GM18867 (cell line): ENCODE measurements around the gene SHISAL1.
"Not testable (repeated sequence)": the region's sequence is repeated elsewhere in the genome, so short reads cannot be mapped to it uniquely, and the experiment has no call there.

Source experiments
- ATAC-seq: cut with Tn5 transposase; IDR thresholded peaks from one replicate; pipeline ENCODE4 v1.9.1; 2021; ENCODE audit warnings: mild to moderate bottlenecking, moderate library complexity; ENCODE audit not compliant: unreplicated experiment

The SHISAL1 gene

DNA sequence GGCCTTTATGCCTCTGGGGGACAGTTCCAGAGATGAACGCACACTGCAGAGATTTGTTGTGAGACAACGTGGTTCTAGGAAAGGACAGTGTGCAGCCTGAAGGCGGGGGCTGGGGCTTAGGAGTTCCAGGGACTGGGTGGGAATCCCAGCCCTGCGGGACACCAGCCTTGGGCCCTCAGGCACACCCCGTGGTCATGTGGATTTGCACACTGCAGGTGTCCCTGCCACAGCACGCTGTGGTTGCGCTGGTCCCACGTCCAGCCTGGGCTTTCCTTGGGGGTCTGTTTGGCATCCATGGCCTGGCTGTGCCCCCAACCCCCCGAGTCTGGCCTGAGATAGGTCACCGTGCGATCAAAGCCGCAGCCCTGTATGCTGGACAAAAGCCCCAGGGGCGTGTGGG is 7.3 kb downstream of the SHISAL1 start:
- no peak for ATAC-seq

DNA sequence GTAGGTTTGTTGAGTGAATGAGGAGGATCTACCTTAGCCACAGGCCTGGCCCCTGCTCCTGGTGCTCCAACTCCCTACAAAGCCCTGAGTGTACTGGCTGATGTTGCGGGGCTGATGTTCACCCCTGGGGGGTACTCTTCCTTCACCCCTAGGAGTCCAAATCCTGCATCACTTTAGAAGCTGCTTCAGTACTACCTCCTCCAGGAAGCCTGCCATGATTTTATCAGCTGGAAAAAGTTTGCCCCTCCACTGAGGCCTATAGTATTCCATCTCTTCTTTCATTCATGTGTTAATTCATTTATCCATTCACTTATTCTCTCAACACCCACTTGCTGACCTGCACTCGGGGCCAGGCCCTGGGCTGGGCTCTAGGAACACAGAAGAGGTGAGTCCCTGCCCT is 7.8 kb downstream of the SHISAL1 start:
- ATAC-seq, result no peak

DNA sequence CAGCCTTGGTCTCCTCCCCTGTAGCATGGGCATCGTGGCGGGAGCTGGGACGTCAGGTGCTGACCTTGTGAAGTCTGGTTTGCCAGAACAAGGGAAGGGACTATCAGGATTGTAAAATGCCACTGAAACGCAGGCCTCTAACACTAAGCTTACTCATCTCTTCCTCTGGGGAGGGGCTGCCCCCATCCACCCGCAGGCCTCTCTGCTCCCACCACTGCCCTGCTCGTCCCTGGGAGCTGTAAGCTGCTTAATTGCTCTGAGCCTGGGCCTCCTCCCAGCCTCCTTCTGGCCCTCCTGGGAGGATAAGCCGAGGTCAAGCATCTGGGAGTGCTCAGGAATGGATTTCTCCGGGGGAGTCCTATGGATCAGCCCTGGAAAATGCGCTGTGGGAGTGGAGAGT is 8.4 kb downstream of the SHISAL1 start:
- ATAC-seq, result no peak

DNA sequence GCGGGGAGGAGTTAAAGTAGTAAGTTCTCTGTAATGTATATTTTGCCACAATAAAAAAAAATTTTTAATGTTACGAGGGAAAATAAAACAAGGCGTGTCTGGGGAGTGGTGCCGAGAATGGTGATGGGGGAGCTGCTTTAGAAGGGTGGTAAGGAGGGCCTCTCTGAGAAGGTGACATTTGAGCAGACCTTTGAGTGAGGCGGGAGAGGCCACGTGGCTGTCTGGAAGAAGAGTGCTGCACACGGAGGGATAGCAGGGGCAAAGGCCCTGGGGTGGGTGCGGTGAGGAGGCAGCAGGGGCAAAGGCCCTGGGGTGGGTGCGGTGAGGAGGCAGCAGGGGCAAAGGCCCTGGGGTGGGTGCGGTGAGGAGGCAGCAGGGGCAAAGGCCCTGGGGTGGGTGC is 10.4 kb downstream of the SHISAL1 start:
- not testable (repeated sequence) for ATAC-seq

DNA sequence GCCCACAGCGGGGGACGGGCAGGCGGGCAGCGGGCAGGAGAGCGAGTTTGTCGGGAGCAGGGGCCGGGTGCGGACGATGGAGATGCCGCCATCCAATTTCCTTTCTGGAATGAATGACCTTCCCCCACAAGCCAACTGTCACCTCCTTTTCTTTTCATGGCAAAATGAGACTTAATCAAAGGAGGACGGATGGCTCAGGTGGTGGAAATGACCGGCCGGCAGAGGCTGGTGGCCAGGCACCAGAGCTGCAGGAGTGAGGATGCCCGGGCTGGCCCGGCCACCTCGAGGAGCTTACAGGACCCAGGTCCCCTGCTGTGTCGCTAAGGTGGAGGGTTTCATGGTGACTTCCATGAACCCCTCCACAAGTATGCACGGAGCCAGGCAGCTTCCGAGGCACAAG is 11.7 kb downstream of the SHISAL1 start:
- ATAC-seq, result no peak

DNA sequence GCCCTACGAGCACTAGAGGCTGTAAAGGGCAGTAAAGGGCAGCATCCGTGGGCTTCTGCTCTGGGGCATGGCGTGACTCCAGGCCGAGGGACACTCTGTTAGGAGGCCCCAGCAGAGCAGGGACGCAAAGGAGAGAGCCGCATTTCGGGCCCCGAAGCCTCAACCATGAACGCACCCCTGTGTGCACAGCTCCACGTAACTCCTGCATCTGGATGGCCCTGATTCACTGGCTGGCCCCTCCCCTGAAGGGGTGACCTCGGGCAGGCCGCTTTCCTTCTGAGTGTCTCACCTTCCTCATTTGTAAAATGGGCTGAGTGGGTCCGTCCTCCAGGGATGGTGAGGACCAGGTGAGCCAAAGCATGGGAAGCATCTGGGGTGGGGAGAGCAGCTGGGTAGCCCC is 13.6 kb downstream of the SHISAL1 start:
- ATAC-seq, result no peak

DNA sequence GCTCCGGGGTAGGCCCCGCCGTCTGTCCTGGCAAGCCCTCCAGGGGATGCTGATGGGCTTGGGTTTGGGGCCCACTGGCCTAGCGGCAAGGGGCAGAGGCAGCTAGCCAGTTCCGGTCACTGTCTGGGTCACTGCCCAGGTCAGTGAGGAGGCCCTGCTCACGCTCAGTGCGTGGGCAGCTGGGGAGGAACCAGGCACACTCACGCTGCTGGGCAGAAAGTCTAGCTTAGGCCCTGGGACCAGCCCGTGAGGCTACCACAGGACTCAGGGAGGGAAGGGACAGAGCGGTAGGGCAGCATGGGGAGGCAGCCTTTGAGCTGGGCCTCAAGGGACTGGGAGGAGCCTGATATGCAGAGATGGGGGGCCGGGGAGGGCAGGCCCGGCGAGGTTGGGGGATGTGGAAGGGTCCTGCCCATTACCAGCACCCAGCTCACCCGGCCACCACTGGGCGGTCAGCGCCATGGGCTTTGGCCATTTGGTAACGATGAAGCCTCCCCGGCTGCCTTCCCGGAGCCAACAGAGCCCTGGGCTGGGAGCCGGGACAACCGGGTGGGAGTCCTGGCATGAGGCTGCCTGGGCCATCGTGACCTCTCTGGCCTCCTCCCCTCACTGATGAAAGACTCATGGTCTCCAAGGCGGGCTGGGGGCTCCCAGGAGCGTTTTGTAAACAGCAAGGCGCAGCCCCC is 14.2 kb downstream of the SHISAL1 start:
- ATAC-seq, result no peak

DNA sequence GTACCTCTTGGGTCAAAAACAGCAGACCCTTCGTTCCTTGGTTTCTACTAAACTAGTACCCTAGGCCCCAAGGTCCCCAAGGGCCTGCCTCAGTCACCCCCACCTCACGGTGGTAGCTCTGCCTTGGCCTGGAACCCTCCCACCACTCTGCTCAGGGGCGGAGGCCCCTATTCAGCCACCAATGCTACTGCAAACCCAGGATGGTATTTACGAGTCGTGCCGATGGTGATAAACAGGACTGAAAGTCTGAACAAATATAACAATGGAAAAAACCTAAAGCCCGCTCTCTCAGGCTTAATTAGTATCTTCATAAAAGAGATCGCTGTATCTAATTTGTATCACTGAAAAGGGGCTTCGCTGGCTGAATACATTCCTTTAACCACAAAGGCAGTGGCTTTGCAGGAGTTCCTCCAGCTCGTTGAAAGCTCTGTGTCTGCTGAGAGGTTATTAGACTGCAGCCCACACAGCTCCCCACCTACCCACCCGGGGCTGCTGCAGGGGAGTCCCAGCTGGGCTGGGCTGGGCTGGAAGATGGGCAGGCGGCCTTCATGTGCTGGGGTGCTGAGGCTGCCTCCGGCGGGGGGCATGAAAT is 15.2 kb downstream of the SHISAL1 start:
- no peak for ATAC-seq

DNA sequence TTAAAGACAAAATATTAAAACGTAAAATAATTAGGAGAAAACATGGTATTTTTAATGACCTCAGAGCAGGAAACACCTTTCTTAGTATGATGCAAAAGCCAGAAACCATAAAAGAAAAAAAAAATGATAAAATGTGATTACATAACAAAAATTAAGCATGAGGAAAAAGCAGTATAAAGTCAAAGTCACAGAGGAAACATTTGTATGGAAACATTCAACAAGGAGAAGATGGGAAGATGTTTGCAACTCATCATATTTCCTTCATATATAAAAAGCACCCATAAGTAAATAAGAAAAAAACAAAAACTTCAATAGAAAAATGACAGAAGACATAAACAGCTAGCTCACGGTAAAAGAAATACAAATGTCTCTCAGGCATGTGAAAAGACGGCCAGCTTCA is 17.3 kb downstream of the SHISAL1 start:
- no peak for ATAC-seq

DNA sequence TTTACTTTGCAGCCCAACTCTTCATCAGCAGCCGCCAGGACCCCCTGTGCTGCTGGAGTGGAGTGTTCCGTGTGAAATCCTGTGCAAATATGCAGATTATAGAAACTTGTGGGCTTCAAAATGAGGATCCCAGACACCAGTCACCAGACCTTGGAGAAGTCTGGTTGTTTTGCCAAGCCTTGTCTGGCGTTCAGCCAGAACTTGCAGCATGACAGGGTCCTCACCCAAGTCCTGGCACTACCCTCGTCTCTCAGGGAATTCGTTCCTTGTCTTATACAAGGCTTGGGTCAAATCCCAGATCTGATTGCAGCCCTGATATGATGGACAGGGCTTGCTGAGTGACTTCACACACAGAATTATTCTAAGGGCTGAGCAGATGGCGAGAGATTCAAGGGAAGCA is 18.9 kb downstream of the SHISAL1 start:
- no peak for ATAC-seq

DNA sequence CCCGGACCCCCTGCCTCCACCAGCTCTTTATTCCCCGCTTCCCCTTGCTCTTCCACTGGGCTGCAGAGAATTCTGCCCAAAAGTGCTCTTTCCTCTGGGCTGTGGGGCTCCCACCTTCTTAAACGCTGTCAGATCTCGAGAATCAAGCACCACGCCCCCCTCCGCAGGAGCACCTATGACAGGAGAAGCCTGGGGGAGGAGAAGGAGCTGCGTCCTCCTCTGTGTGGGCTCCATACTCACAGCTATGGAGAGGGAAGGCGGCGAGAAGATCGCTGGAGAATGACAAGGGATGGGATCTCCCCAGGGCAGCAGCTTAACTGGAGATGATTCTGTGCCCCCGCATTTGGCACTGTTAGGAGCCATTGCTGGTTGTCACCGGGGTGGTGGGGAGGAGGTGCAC is 19.7 kb downstream of the SHISAL1 start:
- ATAC-seq, result no peak

DNA sequence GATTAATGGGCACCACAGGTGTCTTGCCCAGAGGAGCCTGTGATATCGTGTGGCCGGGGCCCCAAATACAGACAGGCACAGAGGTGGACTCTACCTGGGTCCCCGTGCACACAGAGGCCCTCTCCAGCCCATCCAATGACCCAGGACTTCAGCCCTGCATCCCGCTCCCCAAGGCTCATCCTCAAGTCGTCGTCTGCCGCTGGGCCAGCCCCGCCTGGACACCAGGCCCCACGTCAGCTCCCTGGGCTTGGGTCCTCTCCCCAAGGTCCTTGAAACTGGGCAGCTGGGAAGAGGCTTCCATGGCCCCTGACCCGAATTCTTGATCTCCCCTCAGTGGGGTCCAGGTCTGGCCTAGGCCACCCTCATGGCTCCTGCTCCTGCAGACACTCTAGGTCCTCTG is 20.2 kb downstream of the SHISAL1 start:
- no peak for ATAC-seq

DNA sequence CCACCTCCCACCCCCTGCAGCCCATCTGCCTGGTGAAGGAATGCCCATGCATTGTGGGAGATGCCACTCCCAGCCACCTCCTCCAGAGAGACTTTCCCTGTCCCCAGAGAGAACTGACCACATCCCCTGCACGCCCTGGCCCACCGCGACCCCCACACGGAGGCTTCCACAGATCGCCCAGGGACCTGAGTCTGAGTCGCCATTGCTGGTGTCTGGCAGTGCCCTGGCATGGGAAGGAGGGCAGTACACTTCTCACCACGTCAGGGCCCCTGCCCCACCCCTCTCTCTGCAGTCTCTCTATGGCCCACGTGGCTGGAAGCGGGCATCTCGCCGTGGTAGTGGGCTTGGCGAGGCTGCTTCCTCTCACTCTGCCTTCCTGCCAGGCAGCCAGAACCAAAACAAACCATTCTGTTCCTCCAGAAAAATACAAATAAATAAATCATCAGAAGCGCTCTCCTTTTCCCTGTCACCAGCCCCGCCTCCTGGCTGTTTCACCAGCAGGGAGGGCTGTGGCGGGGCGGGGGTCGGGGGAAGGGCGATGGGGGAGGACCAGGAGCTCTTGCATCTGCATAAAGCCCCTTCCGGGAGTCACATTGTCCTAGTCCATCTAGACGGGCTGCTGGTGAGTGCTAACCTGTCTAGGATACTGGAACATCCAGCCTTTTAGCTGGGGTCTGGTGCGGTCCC is 20.9 kb downstream of the SHISAL1 start:
- ATAC-seq, result no peak

DNA sequence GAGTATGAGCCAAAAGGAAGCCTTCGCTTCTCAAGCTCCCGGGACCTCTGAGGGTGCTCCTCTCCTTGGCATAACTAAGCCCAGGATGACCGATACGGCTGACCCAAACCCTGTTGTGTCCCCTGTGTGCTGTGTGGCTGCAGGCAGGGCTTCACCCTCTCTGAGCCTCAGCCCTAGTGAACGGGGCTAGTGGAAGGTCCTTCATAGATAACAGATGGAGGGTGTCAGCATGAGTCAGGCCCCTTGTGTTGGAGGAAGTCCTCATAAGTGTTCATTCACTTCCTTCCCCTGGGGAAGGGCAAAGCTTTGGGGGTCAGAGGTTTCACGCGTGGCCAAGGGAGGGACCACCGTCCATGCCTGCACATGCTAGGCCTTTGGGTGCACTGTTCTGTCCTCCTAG is 21.5 kb downstream of the SHISAL1 start:
- no peak for ATAC-seq

DNA sequence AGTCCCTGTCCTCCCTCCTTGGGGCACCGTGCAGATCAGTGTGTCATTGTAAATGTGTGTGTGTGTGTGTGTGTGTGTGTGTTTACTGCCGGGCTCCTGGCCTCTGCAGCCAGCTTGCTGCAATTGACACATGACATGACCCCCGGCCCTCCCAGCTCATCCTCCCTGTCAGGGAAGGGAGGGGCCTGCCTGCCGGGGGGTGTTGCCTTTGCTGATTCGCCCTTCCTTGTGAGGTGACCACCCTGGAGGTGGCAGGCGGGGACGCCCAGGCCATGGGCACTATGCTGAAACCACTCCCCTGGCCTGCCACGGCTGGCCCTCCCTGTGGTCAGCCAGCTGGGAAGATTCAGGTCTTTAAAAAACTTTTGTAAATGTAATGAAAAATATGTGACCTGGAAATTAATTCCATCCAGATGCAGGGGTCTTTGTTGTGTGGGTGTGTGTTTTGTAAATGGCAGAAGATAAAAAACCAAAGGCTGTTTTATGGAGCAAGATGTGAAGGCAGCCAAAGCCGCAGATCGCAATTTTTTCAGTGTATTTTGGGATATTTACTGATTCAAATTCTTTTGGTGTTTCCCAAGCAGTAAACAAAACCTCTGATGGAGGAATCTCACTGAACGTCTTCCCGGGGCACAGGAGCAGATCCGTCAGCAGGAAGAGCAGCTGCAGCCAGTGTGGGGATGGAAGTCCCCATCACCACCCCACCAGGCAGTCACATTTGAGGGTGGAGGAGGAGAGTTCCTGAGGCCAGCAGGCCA is 23.2 kb downstream of the SHISAL1 start:
- ATAC-seq, result no peak

DNA sequence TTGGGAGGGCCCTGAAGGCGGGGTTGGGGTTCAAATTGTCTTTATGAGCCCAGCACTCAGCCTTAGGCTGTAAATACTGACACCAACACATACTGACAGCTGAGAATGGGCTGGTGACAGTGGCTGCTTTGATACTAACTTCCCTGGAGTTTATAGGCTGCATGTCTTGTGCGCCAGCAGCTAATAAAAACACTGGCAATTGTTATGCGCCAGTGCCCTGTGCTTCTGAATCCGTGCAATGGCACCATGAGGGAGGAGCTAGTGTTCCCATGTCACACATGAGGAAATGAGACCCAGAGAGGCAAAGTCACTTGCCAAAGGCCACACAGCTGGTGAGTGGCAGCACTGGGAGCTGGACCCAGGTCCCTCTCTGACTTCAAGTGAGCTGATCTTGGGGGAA is 23.8 kb downstream of the SHISAL1 start:
- ATAC-seq, result no peak

DNA sequence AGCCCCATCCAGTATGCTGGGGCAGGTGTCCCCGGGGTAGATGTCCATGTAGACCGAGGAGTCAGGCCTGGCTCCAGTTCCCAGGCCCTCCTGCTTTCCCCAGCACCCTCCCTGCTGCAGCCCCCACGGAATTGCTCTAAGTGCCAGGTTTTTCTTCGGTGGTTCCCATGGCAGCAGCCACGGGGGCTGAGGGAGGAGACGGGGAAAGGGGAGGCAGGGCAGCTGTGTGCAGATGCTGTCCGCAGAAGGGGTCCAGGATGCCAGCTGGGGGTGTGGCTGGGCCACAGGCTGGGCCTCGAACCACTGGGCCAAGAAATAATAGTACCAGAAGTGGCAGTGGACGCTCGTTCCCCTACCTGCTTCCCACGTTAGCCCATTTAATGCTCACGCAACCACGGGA is 25.0 kb downstream of the SHISAL1 start:
- ATAC-seq, result no peak

DNA sequence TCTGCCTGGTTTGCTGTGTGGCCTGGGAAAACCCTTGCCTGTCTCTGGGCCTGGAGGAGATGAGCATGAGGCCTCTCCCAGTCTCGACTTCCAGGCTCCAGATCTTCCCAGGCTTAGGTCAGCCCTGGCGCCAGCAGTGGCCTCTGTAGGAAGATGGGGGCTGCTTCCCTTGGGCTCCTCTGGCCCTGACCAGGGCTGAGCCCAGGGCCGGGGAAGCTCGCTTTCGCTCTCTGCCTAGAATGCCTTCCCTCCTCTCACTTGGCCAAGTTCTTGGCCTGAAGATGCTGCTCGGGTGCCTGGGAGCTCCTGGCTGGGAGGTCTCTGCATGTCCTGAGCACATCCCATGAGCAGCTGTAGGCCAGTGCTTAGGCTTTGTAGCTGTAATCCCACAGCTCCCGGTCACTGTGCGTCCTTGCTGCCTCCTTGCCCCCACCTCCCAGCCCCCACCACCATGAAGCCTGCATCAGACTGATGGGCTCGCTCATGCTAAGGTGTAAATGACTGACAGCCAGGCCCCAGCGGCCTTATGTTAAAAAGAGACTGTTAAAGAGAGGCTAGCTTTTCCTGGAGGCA is 25.5 kb downstream of the SHISAL1 start:
- no peak for ATAC-seq

DNA sequence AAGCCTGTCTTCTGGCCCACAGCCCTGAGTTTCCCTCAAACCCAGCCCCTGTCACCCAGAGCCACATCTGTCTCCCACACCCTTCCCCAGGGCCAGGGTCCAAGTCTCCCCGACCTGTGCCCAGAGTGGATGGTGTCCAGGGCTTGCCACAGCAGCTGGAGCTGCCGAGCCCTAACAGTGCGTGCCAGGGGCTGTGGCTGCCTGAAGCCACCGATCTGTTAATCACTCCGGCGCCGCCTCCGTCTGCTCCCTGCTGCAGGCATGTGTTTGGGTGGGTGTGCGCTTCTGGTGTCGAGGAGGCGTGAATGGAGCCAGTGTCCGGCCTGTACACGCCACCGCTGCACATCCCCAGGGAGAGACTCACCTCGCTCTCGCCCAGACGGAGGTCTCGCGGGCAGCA is 26.1 kb downstream of the SHISAL1 start:
- ATAC-seq, result no peak

DNA sequence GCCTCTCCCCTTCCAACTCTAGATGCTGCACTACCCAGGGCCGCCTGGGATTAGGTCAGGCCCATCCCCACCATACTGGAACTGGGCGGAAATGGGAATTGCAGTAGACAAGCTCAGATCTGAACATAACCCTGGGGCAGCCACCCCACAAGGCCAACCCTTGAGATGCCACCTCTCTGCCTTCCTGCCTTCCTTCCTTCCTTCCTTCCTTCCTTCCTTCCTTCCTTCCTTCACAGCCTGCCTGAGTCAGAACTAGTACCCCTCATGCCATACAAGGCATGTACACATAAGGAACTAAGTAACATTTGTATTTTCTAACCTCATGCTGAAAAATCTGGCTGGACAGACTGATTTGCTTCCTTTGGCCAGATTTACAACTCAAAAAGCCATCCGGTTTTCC is 28.0 kb downstream of the SHISAL1 start:
- ATAC-seq, result no peak
